PFSK-1 (cell line): Measurements from ENCODE around the gene KRTAP27-1.

ENCODE experiments used
- FOXP2 ChIP-seq: optimal IDR thresholded peaks from 2 replicates; pipeline ENCODE3; 2011; ENCODE audit warnings: borderline replicate concordance, control low read depth, inconsistent platforms; ENCODE audit not compliant: insufficient read depth; ENCODE audit errors: extremely low read length, extremely low read depth
- POLR2AphosphoS5 ChIP-seq: IDR thresholded peaks from 2 replicates; pipeline ENCODE4 v1.6.1; 2012; ENCODE audit warnings: low read depth, mild to moderate bottlenecking, control low read depth, low read length, moderate library complexity
- SIN3A ChIP-seq: IDR thresholded peaks from 2 replicates; pipeline ENCODE4 v1.6.1; 2012; ENCODE audit warnings: mild to moderate bottlenecking, low read length, moderate library complexity, borderline replicate concordance; ENCODE audit not compliant: insufficient read depth
- TAF1 ChIP-seq: IDR thresholded peaks from 2 replicates; pipeline ENCODE4 v1.6.1; 2012; ENCODE audit warnings: low read length, control low read depth, borderline replicate concordance; ENCODE audit not compliant: insufficient read depth
- TF ChIP-seq, protein P1 (sequence below), 2 experiments: IDR thresholded peaks; 2 replicates each; pipeline versions ENCODE4 v1.6.1 to v1.8.0; 2011 to 2012; ENCODE audit warnings: low read depth in 2 of 2, low read length in 2 of 2, control low read depth in 1 of 2, inconsistent platforms in 1 of 2, mild to moderate bottlenecking in 1 of 2, moderate library complexity in 1 of 2; ENCODE audit not compliant: insufficient read depth in 1 of 2

DNA sequence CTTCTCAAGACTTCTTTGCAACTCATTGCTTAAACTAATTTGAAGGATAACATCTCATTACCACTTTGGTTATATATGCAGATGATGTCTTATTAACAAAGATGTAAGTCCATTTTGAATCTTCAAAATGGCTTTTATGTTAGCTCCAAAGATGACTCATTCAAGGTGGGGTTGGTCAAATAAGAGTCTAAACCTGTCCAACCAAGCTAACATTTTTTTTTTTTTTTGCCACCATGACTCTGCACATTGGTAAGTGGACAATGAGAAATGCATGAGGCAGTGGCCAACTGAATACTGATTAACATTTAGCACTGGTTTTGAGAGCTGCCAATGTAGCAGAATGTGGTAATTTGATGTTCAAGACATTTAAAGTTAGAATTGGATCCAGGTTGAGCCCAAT, 278 bp upstream of the KRTAP27-1 start:
- no peak for TF ChIP-seq POLR2AphosphoS5
- TF ChIP-seq SIN3A, result no peak
- TF ChIP-seq, protein P1, sequence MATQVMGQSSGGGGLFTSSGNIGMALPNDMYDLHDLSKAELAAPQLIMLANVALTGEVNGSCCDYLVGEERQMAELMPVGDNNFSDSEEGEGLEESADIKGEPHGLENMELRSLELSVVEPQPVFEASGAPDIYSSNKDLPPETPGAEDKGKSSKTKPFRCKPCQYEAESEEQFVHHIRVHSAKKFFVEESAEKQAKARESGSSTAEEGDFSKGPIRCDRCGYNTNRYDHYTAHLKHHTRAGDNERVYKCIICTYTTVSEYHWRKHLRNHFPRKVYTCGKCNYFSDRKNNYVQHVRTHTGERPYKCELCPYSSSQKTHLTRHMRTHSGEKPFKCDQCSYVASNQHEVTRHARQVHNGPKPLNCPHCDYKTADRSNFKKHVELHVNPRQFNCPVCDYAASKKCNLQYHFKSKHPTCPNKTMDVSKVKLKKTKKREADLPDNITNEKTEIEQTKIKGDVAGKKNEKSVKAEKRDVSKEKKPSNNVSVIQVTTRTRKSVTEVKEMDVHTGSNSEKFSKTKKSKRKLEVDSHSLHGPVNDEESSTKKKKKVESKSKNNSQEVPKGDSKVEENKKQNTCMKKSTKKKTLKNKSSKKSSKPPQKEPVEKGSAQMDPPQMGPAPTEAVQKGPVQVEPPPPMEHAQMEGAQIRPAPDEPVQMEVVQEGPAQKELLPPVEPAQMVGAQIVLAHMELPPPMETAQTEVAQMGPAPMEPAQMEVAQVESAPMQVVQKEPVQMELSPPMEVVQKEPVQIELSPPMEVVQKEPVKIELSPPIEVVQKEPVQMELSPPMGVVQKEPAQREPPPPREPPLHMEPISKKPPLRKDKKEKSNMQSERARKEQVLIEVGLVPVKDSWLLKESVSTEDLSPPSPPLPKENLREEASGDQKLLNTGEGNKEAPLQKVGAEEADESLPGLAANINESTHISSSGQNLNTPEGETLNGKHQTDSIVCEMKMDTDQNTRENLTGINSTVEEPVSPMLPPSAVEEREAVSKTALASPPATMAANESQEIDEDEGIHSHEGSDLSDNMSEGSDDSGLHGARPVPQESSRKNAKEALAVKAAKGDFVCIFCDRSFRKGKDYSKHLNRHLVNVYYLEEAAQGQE (IDR thresholded peaks at IDR 0.05; ENCODE audit: insufficient read depth in 1 of 2, low read depth in 2 of 2, low read length in 2 of 2), result no peak
- no peak for TF ChIP-seq FOXP2
- no peak for TF ChIP-seq TAF1
